Brain microvascular endothelial cell (primary cell): ENCODE measurements around the gene TSPAN16.
"Not testable (repeated sequence)": the region's sequence is repeated elsewhere in the genome, so short reads cannot be mapped to it uniquely, and the experiment has no call there.

Experiments used
- DNase-seq: peaks from one replicate; pipeline ENCODE4 v3.0.0-alpha.2; 2020
- H3K27ac ChIP-seq: fragments of 250-450 bp; sonication (Bioruptor Pico); 2 replicates; pipeline ENCODE4 v1.5.1; 2020; ENCODE audit warnings: mild to moderate bottlenecking, moderate library complexity
- H3K27me3 ChIP-seq: fragments of 250-450 bp; sonication (Bioruptor Pico); replicated peaks from 2 replicates; pipeline ENCODE4 v1.5.1; 2020; ENCODE audit warnings: mild to moderate bottlenecking
- H3K36me3 ChIP-seq: fragments of 250-450 bp; sonication (Bioruptor Pico); replicated peaks from 2 replicates; pipeline ENCODE4 v1.5.1; 2020; ENCODE audit warnings: mild to moderate bottlenecking
- H3K4me3 ChIP-seq: 2 replicates; pipeline ENCODE4 v1.5.1; 2011; ENCODE audit warnings: low read depth, mild to moderate bottlenecking, control low read depth, low read length, moderate library complexity
- in situ Hi-C: cut with HindIII; loops from 2 replicates; pipeline ENCODE4 v1.10.0; 2017; ENCODE audit warnings: low sequenced_read_pairs, low pct_ligation_motif_present
- TF ChIP-seq, protein P1 (sequence below): IDR thresholded peaks from 2 replicates; pipeline ENCODE4 v1.5.1; 2011; ENCODE audit warnings: low read depth, mild to moderate bottlenecking, moderate library complexity, low read length, control low read depth, inconsistent platforms; ENCODE audit errors: missing control alignments

TSPAN16 gene

DNA sequence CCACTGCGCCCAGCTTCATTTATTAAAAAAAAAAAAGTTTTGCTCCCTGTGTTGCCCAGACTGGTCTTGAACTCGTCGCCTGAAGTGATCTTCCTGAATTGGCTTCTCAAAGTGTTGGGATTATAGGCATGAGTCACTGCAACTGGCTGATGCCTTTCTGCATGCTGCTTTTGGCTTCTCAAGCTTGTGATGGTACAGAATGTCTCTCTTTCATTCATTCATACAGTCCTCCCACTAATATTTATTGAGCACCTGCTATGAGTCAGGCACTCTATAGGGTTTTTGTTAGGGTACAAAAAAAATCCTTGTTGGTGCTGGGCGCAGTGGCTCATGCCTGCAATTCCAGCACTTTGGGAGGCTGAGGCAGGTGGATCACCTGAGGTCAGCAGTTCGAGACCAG lies 9.0 kb downstream of the TSPAN16 start:
- in situ Hi-C loops = no loop called here
- TF ChIP-seq, protein P1, sequence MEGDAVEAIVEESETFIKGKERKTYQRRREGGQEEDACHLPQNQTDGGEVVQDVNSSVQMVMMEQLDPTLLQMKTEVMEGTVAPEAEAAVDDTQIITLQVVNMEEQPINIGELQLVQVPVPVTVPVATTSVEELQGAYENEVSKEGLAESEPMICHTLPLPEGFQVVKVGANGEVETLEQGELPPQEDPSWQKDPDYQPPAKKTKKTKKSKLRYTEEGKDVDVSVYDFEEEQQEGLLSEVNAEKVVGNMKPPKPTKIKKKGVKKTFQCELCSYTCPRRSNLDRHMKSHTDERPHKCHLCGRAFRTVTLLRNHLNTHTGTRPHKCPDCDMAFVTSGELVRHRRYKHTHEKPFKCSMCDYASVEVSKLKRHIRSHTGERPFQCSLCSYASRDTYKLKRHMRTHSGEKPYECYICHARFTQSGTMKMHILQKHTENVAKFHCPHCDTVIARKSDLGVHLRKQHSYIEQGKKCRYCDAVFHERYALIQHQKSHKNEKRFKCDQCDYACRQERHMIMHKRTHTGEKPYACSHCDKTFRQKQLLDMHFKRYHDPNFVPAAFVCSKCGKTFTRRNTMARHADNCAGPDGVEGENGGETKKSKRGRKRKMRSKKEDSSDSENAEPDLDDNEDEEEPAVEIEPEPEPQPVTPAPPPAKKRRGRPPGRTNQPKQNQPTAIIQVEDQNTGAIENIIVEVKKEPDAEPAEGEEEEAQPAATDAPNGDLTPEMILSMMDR = no peak
- H3K27ac ChIP-seq = no peak overlapping the region
- no peak overlapping the region for H3K4me3 ChIP-seq
- DNase-seq = no peak
- H3K36me3 ChIP-seq = no peaks in the 10 kb centered on the region
- no peaks in the 10 kb centered on the region for H3K27me3 ChIP-seq

DNA sequence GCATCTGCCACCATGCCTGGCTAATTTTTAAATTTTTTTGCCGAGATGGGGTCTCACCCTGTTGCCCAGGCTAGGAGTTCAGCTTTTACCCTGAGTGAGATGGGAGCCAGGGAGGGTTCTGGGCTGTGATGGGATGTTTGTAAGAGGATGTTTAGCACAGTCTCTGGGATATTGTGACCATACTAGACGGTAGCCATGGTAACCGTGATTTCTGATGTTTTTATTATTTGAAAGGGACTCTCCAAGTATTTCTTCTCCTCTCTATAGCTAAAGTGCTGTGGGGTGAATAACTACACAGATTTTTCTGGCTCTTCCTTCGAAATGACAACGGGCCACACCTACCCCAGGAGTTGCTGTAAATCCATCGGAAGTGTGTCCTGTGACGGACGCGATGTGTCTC lies 10.4 kb downstream of the TSPAN16 start:
- H3K4me3 ChIP-seq = no peak overlapping the region
- no peaks in the 10 kb centered on the region for H3K36me3 ChIP-seq
- TF ChIP-seq, protein P1 = no peak
- no peaks in the 10 kb centered on the region for H3K27me3 ChIP-seq
- in situ Hi-C loops = no loop called here
- DNase-seq = no peak
- no peak overlapping the region for H3K27ac ChIP-seq

DNA sequence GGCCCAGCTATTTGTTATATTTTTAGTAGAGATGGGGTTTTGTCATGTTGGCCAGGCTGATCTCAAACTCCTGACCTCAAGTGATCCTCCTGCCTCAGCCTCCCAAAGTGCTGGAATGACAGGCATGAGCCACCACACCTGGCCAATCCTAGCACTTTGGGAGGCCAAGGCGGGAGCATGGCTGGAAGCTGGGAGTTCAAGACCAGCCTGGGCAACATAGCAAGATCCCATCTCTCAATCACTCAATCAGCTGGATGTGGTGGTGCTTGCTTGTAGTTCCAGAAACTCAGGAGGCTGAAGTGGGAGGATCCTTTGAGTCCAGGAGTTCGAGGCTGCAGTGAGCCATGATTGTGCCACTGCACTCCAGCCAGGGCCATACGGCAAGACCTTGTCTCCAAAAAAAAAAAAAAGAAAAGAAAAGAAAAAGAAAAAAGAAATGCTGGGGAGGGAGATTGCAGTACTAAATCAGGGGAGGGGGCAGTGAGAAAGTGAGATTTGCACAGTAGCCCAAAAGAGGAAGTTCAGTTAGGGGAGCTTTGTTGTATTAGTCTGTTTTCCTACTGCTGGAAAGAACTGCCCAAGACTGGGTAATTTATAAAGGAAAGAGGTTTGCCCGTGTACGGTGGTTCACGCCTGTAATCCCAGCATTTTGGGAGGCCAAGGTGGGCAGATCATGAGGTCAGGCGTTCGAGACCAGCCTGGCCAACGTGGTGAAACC lies 24.5 kb downstream of the TSPAN16 start:
- H3K4me3 ChIP-seq, in situ Hi-C loops, DNase-seq, H3K36me3 ChIP-seq, H3K27me3 ChIP-seq, H3K27ac ChIP-seq: not testable (repeated sequence)

DNA sequence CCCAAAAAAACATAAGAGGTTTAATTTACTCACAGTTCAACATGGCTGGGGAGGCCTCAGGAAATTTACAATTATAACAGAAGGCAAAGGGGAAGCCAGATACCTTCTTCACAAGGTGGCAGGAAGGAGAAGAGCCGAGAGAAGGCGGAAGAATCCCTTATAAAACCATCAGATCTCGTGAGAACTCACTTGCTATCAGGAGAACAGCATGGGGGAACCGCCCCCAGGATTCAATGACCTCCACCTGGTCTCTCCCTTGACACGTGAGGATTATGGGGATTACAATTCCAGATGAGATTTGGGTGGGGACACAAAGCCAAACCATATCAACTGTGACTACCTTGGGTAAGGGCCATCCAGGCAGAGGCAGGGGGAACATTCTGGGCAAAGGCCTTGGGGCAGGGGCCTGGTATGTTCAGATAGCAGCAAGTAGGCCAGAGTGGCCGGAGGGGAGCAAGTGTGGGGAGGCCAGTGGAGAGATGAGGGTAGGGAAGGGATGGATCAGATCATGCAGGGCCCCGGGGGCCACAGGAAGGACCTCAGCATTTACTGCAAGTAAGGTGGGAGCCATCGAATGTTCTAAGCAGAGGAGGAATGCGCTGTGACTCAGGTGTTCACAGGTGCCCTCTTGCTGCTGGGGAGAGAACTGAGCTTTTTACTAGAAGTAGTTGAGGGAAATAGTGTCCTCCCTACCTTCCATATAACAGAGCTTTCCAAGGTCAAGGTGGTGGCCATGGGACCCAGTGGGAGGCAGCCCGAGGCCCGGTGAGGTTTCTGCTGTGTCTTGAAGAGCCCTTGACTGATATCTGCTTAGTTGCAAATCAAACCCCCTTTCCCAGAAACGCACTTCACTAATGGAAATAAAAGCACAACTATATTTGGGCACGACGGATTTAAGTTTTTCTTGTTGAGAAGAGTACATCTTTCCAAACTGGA lies 25.5 kb downstream of the TSPAN16 start:
- no peaks in the 10 kb centered on the region for H3K27me3 ChIP-seq
- in situ Hi-C loops = no loop called here
- no peaks in the 10 kb centered on the region for H3K36me3 ChIP-seq
- no peak for DNase-seq
- TF ChIP-seq, protein P1 = no peak
- H3K4me3 ChIP-seq = no peak overlapping the region
- H3K27ac ChIP-seq = no peak overlapping the region

DNA sequence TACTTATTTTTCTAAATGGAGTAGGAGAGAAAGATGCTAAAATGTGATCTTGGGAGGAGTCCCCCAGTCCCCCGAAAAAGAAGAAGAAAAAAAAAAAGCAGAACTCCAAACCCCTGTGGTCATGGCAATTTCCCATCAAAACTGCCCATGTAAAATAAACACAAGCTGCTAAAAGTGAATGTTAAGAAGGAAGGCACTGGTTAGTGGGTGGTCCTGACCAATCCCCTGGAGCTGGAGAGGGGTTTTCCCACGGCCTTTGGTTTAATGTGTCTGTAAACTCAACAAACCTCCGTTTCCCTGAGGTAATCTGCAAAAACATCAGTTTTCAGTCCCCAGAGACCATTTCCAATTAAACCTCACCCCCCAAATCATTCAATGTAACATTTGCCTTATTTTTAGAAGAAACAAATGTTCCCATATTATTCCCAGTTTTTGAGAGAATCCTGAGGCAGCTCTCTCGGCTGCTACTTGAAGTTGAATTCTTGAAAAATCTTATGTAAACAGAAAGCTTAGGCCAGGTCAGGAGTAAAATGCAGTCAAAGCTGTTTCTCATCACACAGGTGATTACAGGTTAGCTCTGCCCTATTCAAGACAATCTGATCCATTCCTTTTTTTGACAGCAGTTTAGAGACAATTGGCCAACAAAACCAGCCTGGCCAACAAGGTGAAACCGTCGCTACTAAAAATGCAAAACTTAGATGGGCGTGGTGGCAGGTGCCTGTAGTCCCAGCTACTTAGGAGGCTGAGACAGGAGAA lies 26.5 kb downstream of the TSPAN16 start:
- DNase-seq = no peak
- H3K4me3 ChIP-seq = no peak overlapping the region
- in situ Hi-C loops = no loop called here
- H3K27me3 ChIP-seq = no peaks in the 10 kb centered on the region
- H3K36me3 ChIP-seq = no peaks in the 10 kb centered on the region
- TF ChIP-seq, protein P1 = no peak
- no peak overlapping the region for H3K27ac ChIP-seq
